ENCODE measurements around the gene RBM39.

RBM39 gene

GRCh38 chr20:35665949-35666288 is 76.1 kb downstream of the RBM39 start:
- DNase-seq: no peak

GRCh38 chr20:35664466-35665206 is 77.4 kb downstream of the RBM39 start, which contains the start of the genes CPNE1 and RBM12:
TSS of gene CPNE1 (minus strand) at chr20:35664900. CDS start at chr20:35632923, 31,977 bp downstream.
TSS of gene RBM12 (minus strand) at chr20:35664900. CDS start at chr20:35655322, 9,578 bp downstream.
- peak; percentile 91 for DNase-seq

- peak; percentile 52 for DNase-seq
These were observed 78.3 kb downstream of the RBM39 start for GRCh38 chr20:35663516-35664465.

GRCh38 chr20:35662551-35662950 is 79.5 kb downstream of the RBM39 start:
- no peak for DNase-seq

GRCh38 chr20:35661908-35662307 is 80.2 kb downstream of the RBM39 start:
- no peak for DNase-seq

GRCh38 chr20:35661053-35661452 is 81.0 kb downstream of the RBM39 start:
- DNase-seq: no peak

- DNase-seq: peak; percentile 24
These were observed 81.7 kb downstream of the RBM39 start for GRCh38 chr20:35660122-35660937.

- no peak for DNase-seq
These were observed 84.8 kb downstream of the RBM39 start for GRCh38 chr20:35657271-35657670.

- DNase-seq: no peak
These were observed 87.6 kb downstream of the RBM39 start for GRCh38 chr20:35654415-35654814.

- DNase-seq: no peak
These were observed 88.2 kb downstream of the RBM39 start for GRCh38 chr20:35653893-35654292.

All from stimulated activated CD4-positive, alpha-beta T cell treated with anti-CD3 and anti-CD28 coated beads, Interleukin-4, amount 100 ng/mL, for 1 hour (primary cell).